Measurements from ENCODE around the gene LPAR3. TPM values are rescaled to one million over a fixed set of nuclear protein-coding genes. Genes with fewer than 3 reads are reported as not detected.

Gene LPAR3
- polyA plus RNA-seq, 2 of the 4 experiments (the other 2 are of a cell fraction) = 0.01 to 0.08 TPM

GRCh38 chr1:84930329-84930728 is 37.3 kb upstream of the LPAR3 start (continued):
- TF ChIP-seq KDM1A (IDR thresholded peaks at IDR 0.05; ENCODE audit: low read depth) (no peak), RAD21 (conservative IDR thresholded peaks at IDR 0.05 in 1 of 2, IDR thresholded peaks at IDR 0.05 in 1 of 2) (no peak), HDAC2 (IDR thresholded peaks at IDR 0.05) (no peak), EHMT2 (IDR thresholded peaks at IDR 0.05; ENCODE audit: low read depth) (no peak), SMC3 (IDR thresholded peaks at IDR 0.05) (no peak)

GRCh38 chr1:84929581-84929980 is 36.6 kb upstream of the LPAR3 start:
- H3K27ac ChIP-seq = no peak overlapping the region
- POLR2A ChIA-PET = no interaction called here
- WGBS (ENCODE audit: missing lambda C conversion rate) = 15% methylated on average over 1 of the region's 1 CpG
- H3K9me3 ChIP-seq = no peaks in the 10 kb centered on the region
- no peaks in the 10 kb centered on the region for H3K4me1 ChIP-seq
- no peak for ATAC-seq
- no peak overlapping the region for H3K4me3 ChIP-seq
- CTCF ChIA-PET = interaction anchor here (1.2 kb wide), 1 partner anchor 13 kb away, joined by 3 read pairs; no protein-coding TSS in a partner anchor
- DNase-seq (ENCODE audit: low read depth in 1 of 2, low spot score in 1 of 2) = no peak
- FAIRE-seq = no peak
- no peak overlapping the region for H3K4me2 ChIP-seq
- no peak for TF ChIP-seq EHF (CRISPR knock-in tag; IDR thresholded peaks at IDR 0.05)
- no peak for TF ChIP-seq HMGXB4 (CRISPR knock-in tag; IDR thresholded peaks at IDR 0.05; ENCODE audit: borderline replicate concordance)
- no peak for TF ChIP-seq GATA3 (IDR thresholded peaks at IDR 0.05; ENCODE audit: borderline replicate concordance)
- no peak for TF ChIP-seq KDM1A (IDR thresholded peaks at IDR 0.05; ENCODE audit: low read depth)
- no peak for TF ChIP-seq E2F6 (IDR thresholded peaks at IDR 0.05; ENCODE audit: borderline replicate concordance, low read depth)
- no peak for TF ChIP-seq ZSCAN20 (CRISPR knock-in tag; IDR thresholded peaks at IDR 0.05)
- TF ChIP-seq POLR2A (IDR thresholded peaks at IDR 0.05; ENCODE audit: low read length) = no peak
- TF ChIP-seq JUN (IDR thresholded peaks at IDR 0.05) = no peak
- TF ChIP-seq ZFP36 (IDR thresholded peaks at IDR 0.05; ENCODE audit: borderline replicate concordance, partially characterized antibody) = no peak
- no peak for TF ChIP-seq RARB (CRISPR knock-in tag; IDR thresholded peaks at IDR 0.05)
- no peak for TF ChIP-seq SREBF2 (IDR thresholded peaks at IDR 0.05)

- CTCF ChIA-PET = interaction anchor here (0.6 to 1.6 kb wide), 3 partner anchors 13 to 983 kb away, joined by 3 to 4 read pairs (median 3); no protein-coding TSS in a partner anchor
- WGBS (ENCODE audit: missing lambda C conversion rate) = 64% methylated on average over 4 of the region's 4 CpGs
- POLR2A ChIA-PET = no interaction called here
- ATAC-seq = no peak
- Histone ChIP-seq H3K4me2 (no peak overlapping the region), H3K27ac (no peak overlapping the region), H3K9me3 (no peaks in the 10 kb centered on the region), H3K4me1 (no peaks in the 10 kb centered on the region), H3K4me3 (no peak overlapping the region)
- no peak for DNase-seq (ENCODE audit: low read depth in 1 of 2, low spot score in 1 of 2)
- no peak for FAIRE-seq
- TF ChIP-seq PHF8 (IDR thresholded peaks at IDR 0.05; ENCODE audit: borderline replicate concordance, low read depth) (no peak), CTCF (IDR thresholded peaks at IDR 0.05) (no peak), NPAS2 (CRISPR knock-in tag; IDR thresholded peaks at IDR 0.05; ENCODE audit: borderline replicate concordance) (no peak), FOXS1 (CRISPR knock-in tag; IDR thresholded peaks at IDR 0.05) (no peak), CEBPB (IDR thresholded peaks at IDR 0.05) (no peak), SREBF2 (IDR thresholded peaks at IDR 0.05) (no peak), HOXA7 (CRISPR knock-in tag; IDR thresholded peaks at IDR 0.05) (no peak), ZNF302 (CRISPR knock-in tag; IDR thresholded peaks at IDR 0.05) (no peak), RARB (CRISPR knock-in tag; IDR thresholded peaks at IDR 0.05) (no peak), RFX5 (IDR thresholded peaks at IDR 0.05) (no peak), EHF (CRISPR knock-in tag; IDR thresholded peaks at IDR 0.05) (no peak), KDM1A (IDR thresholded peaks at IDR 0.05; ENCODE audit: low read depth) (no peak), TP53 (CRISPR knock-in tag; IDR thresholded peaks at IDR 0.05) (no peak), HMGXB4 (CRISPR knock-in tag; IDR thresholded peaks at IDR 0.05; ENCODE audit: borderline replicate concordance) (no peak), POLR2AphosphoS2 (conservative IDR thresholded peaks at IDR 0.05; ENCODE audit: low read length) (no peak)
Observed at GRCh38 chr1:84928979-84929378, 36.0 kb upstream of the LPAR3 start.
